SJSA1 (cell line): ENCODE data around the gene GALNT10. TPM values are rescaled to one million over a fixed set of nuclear protein-coding genes. Genes with fewer than 3 reads are reported as not detected.
A peak's percentile ranks its signal among the peaks of the same experiment; 100 is the strongest.

ENCODE experiments used
- DNase-seq, 2 experiments: peaks; one replicate each; pipeline ENCODE4 v3.0.0-alpha.2; 2015 to 2020; ENCODE audit warnings: low spot score in 2 of 2, low read depth in 1 of 2
- H3K27ac ChIP-seq: fragments of 250-450 bp; sonication (Bioruptor Pico); 2 replicates; pipeline ENCODE4 v1.5.1; 2020; ENCODE audit warnings: mild to moderate bottlenecking, moderate library complexity
- H3K27me3 ChIP-seq: fragments of 250-450 bp; sonication (Bioruptor Pico); replicated peaks from 2 replicates; pipeline ENCODE4 v1.5.1; 2020; ENCODE audit warnings: mild to moderate bottlenecking, moderate library complexity
- H3K36me3 ChIP-seq: fragments of 250-450 bp; sonication (Bioruptor Pico); 2 replicates; pipeline ENCODE4 v1.5.1; 2020; ENCODE audit warnings: mild to moderate bottlenecking
- H3K4me1 ChIP-seq: fragments of 250-450 bp; sonication (Bioruptor Pico); replicated peaks from 2 replicates; pipeline ENCODE4 v1.6.1; 2021; ENCODE audit warnings: mild to moderate bottlenecking
- H3K4me3 ChIP-seq: fragments of 250-450 bp; sonication (Bioruptor Pico); 2 replicates; pipeline ENCODE4 v1.5.1; 2020; ENCODE audit warnings: mild to moderate bottlenecking
- H3K9me3 ChIP-seq: fragments of 250-450 bp; sonication (Bioruptor Pico); replicated peaks from 2 replicates; pipeline ENCODE4 v1.5.1; 2020; ENCODE audit warnings: mild to moderate bottlenecking
- total RNA-seq: library from RNA; depleted of rRNA; stranded (reverse); fragments of >200 nt; shearing (Covaris generic); gene quantifications from 2 replicates; pipeline ENCODE4 v1.2.3, GENCODE V29; 2014

GALNT10 gene
- total RNA-seq, 1 experiment from 2014 or later: 61.9 TPM

- Histone ChIP-seq H3K4me3 (peak overlapping the region; percentile 85), H3K27me3 (no peaks in the 10 kb centered on the region), H3K4me1 (peaks cover 25% of the 10 kb centered on the region), H3K36me3 (peaks cover 34% of the 10 kb centered on the region), H3K27ac (peak overlapping the region; percentile 37; the same call in 1 of the 2 replicates), H3K9me3 (no peaks in the 10 kb centered on the region; the same call in 1 of the 2 replicates)
- DNase-seq: peak; percentile 74 to 76
Measured at GRCh38 chr5:154446195-154447088, 255.9 kb downstream of the GALNT10 start.

- H3K27ac ChIP-seq: no peak overlapping the region
Measured at GRCh38 chr5:154447089-154447725, 256.7 kb downstream of the GALNT10 start.

GRCh38 chr5:154449786-154450185 is 259.3 kb downstream of the GALNT10 start:
- H3K27ac ChIP-seq: no peak overlapping the region
- H3K36me3 ChIP-seq: peaks cover 51% of the 10 kb centered on the region
- H3K4me1 ChIP-seq: peaks cover 21% of the 10 kb centered on the region
- H3K27me3 ChIP-seq: no peaks in the 10 kb centered on the region
- H3K9me3 ChIP-seq: no peaks in the 10 kb centered on the region; the same call in 1 of the 2 replicates
- H3K4me3 ChIP-seq: no peak overlapping the region
- peak in 1 of 2 experiments; percentile 32 for DNase-seq

More at GRCh38 chr5:154447089-154447725, 256.7 kb downstream of the GALNT10 start:
- Histone ChIP-seq H3K9me3 (no peaks in the 10 kb centered on the region; the same call in 1 of the 2 replicates), H3K36me3 (peaks cover 32% of the 10 kb centered on the region), H3K4me3 (peak overlapping the region; percentile 85), H3K4me1 (peaks cover 25% of the 10 kb centered on the region), H3K27me3 (no peaks in the 10 kb centered on the region)
- no peak for DNase-seq

- peaks cover 11% of the 10 kb centered on the region for H3K4me1 ChIP-seq
- H3K27ac ChIP-seq: no peak overlapping the region
- peaks cover 66% of the 10 kb centered on the region for H3K36me3 ChIP-seq
- H3K9me3 ChIP-seq: no peaks in the 10 kb centered on the region
- no peak for DNase-seq
- no peaks in the 10 kb centered on the region for H3K27me3 ChIP-seq
- H3K4me3 ChIP-seq: no peak overlapping the region
Measured at GRCh38 chr5:154451957-154452356, 261.4 kb downstream of the GALNT10 start.

- no peaks in the 10 kb centered on the region for H3K9me3 ChIP-seq
- H3K36me3 ChIP-seq: peaks cover 66% of the 10 kb centered on the region
- H3K27me3 ChIP-seq: no peaks in the 10 kb centered on the region
- no peak for DNase-seq
- H3K4me3 ChIP-seq: no peak overlapping the region
- H3K27ac ChIP-seq: no peak overlapping the region
- H3K4me1 ChIP-seq: no peaks in the 10 kb centered on the region
Measured at GRCh38 chr5:154455585-154455984, 265.1 kb downstream of the GALNT10 start.

- Histone ChIP-seq H3K36me3 (peaks cover 59% of the 10 kb centered on the region), H3K4me3 (no peak overlapping the region), H3K4me1 (no peaks in the 10 kb centered on the region), H3K27me3 (no peaks in the 10 kb centered on the region), H3K9me3 (no peaks in the 10 kb centered on the region), H3K27ac (no peak overlapping the region)
- no peak for DNase-seq
Measured at GRCh38 chr5:154456540-154456939, 266.0 kb downstream of the GALNT10 start.

GRCh38 chr5:154459015-154459414 is 268.5 kb downstream of the GALNT10 start:
- Histone ChIP-seq H3K4me1 (no peaks in the 10 kb centered on the region), H3K27me3 (no peaks in the 10 kb centered on the region), H3K9me3 (no peaks in the 10 kb centered on the region), H3K4me3 (no peak overlapping the region), H3K27ac (no peak overlapping the region), H3K36me3 (peaks cover 35% of the 10 kb centered on the region)
- DNase-seq: no peak

- no peak for DNase-seq
- no peaks in the 10 kb centered on the region for H3K9me3 ChIP-seq
- no peak overlapping the region for H3K27ac ChIP-seq
- H3K36me3 ChIP-seq: peaks cover 24% of the 10 kb centered on the region
- no peaks in the 10 kb centered on the region for H3K27me3 ChIP-seq
- no peaks in the 10 kb centered on the region; the same call in 1 of the 2 replicates for H3K4me1 ChIP-seq
- no peak overlapping the region for H3K4me3 ChIP-seq
Measured at GRCh38 chr5:154460172-154460571, 269.6 kb downstream of the GALNT10 start.

- H3K9me3 ChIP-seq: no peaks in the 10 kb centered on the region
- DNase-seq: no peak
- no peak overlapping the region for H3K4me3 ChIP-seq
Measured at GRCh38 chr5:154461531-154461930, 271.0 kb downstream of the GALNT10 start.

GRCh38 chr5:154464438-154464837 is 273.9 kb downstream of the GALNT10 start:
- Histone ChIP-seq H3K4me1 (no peaks in the 10 kb centered on the region; the same call in 1 of the 2 replicates), H3K4me3 (no peak overlapping the region), H3K36me3 (no peaks in the 10 kb centered on the region), H3K27ac (no peak overlapping the region), H3K9me3 (no peaks in the 10 kb centered on the region), H3K27me3 (no peaks in the 10 kb centered on the region; the same call in 1 of the 2 replicates)
- DNase-seq: no peak

More at GRCh38 chr5:154461531-154461930, 271.0 kb downstream of the GALNT10 start:
- H3K4me1 ChIP-seq: no peaks in the 10 kb centered on the region; the same call in 1 of the 2 replicates
- no peak overlapping the region for H3K27ac ChIP-seq
- H3K27me3 ChIP-seq: no peaks in the 10 kb centered on the region
- H3K36me3 ChIP-seq: peaks cover 10% of the 10 kb centered on the region

GRCh38 chr5:154465169-154465568 is 274.6 kb downstream of the GALNT10 start:
- Histone ChIP-seq H3K4me1 (peaks cover 1% of the 10 kb centered on the region), H3K4me3 (no peak overlapping the region), H3K36me3 (no peaks in the 10 kb centered on the region), H3K27ac (no peak overlapping the region), H3K27me3 (peaks cover 4% of the 10 kb centered on the region), H3K9me3 (no peaks in the 10 kb centered on the region)
- no peak for DNase-seq

- H3K27ac ChIP-seq: no peak overlapping the region
- peaks cover 14% of the 10 kb centered on the region for H3K27me3 ChIP-seq
Measured at GRCh38 chr5:154466147-154466546, 275.6 kb downstream of the GALNT10 start.

GRCh38 chr5:154466671-154467070 is 276.1 kb downstream of the GALNT10 start:
- Histone ChIP-seq H3K4me1 (peaks cover 11% of the 10 kb centered on the region), H3K27ac (no peak overlapping the region), H3K27me3 (peaks cover 19% of the 10 kb centered on the region), H3K4me3 (no peak overlapping the region), H3K9me3 (no peaks in the 10 kb centered on the region), H3K36me3 (no peaks in the 10 kb centered on the region)
- no peak for DNase-seq

More at GRCh38 chr5:154466147-154466546, 275.6 kb downstream of the GALNT10 start:
- no peaks in the 10 kb centered on the region for H3K36me3 ChIP-seq
- no peaks in the 10 kb centered on the region for H3K9me3 ChIP-seq
- H3K4me3 ChIP-seq: no peak overlapping the region
- H3K4me1 ChIP-seq: peaks cover 10% of the 10 kb centered on the region
- no peak for DNase-seq
